ENCODE data around the gene SHISA2.
"Not testable (repeated sequence)": the region's sequence is repeated elsewhere in the genome, so short reads cannot be mapped to it uniquely, and the experiment has no call there.

The SHISA2 gene

DNA sequence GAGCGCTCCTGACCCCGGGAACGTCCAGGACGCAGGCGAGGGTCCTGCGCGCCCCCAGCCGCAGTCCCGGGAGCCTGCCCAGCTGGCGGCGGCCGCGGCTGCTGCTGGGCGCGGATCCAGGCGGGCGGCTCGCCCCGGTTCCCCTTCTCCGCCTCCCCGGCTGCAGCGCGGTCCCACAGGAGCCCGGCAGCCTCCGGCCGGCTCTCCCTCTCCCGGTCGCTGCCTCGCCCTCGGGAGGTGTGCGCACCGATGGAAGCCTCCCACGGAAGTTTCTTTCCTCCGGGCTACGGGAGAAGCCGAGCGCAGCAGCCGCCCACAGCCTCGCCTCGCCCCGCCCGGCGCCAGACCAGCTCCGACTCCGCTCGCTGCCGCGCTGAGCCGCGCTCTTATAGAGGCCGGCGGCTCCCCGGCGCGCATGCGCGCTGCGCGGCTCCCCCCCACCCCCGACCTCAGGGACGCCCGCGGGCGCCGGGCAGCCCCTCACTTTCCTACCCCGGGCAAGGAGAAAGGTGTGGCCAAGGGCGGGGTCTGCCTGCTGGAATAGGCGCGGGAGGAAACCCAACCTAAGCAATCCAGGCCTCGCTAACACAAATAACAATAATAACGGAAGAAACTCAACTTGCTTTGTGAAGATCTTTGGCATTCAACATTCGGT is at the start of gene SHISA2:
Gene SHISA2 (minus strand): TSS at position 360 of the 655 bp plus-strand sequence. CDS start 1,041 bp downstream, outside the sequence.
- peak; percentile 90 for DNase-seq (ENCODE audit: low spot score)

DNA sequence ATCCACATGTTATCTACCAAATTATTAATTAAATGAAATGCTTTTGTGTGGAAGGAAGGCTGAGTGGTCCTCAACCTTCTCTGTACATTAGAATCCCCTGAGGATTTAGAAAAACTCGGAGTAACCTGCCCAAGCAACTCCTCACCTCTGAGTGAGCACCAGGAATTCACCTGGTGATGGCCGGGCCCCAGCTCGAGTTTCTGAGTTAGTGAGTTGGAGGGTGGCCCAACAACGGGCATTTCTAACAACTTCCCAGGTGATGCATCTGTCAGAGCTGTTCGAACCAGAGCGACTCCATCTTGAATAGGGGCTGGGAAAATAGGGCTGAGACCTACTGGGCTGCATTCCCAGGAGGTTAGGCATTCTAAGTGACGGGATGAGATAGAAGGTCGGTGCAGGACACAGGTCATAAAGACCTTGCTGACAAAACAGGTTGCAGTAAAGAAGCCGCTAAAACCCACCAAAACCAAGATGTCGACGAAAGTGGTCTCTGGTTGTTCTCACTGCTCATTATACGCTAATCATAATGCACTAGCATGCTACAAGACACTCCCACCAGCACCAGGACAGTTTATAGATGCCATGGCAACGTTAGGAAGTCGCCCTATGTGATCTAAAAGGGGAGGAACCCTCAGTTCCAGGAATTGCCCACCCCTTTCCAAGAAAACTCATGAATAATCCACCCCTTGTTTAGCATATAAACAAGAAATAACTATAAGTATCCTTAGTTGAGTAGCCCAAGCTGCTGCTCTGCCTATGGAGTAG is 44.2 kb upstream of the SHISA2 start:
- DNase-seq (ENCODE audit: low spot score), result no peak

DNA sequence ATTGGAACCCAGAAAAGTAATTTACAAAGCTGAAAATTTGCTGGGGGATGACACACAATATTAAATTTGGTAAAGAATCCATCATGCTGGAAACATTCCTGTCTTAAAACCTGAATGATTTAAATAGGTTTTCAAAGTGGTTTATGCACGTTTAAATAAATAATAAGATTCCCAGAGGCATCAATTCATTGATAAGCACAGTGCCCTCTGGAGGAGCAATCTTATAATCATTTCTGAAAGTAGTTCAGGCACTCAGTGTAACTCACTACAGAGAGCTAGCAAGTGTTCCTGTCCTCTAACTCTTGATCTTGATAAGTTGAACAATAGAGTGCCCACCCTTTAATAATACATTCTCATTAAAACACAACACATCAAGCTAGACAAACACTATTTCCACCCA is 43.5 kb upstream of the SHISA2 start:
- DNase-seq (ENCODE audit: low spot score), result no peak

DNA sequence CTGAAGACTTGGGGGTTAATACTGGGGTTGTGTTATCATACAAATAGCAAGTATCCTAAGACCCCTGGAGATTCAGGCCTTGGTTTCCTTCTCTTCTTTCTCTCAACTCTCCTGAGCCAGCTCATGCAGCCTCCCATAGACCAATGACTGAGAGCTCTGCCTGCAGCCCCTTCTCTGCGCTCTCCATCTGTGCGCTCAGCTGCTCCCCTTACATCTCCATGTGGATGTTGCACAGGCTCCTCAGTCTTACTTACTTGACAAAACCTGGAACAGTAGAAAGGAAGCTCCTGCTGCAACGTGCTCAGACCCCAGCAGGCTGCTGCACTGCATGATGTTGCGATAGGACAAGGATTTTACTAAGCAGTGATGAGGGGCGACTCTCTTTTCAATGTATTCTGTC is 25.0 kb upstream of the SHISA2 start:
- DNase-seq (ENCODE audit: low spot score), result not testable (repeated sequence)

DNA sequence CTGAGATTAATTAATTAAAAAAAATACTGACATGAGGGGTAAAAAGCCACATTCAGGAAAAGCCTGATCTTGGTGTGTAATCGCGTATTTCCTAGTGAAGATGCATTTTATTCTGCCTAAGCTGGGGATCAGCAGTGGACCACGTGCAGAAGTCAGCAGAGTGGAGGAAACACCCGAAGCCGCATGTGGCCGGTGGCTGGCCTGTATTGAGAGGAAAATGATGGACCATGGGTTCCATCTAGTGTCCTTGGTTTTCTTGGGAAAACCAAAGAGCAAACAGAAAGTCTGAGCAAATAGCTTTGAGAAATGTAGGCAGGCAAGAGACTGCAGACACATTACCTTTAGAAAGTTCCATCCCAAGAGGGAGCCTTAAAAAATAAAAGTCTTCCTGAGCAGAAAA is 23.7 kb upstream of the SHISA2 start:
- DNase-seq (ENCODE audit: low spot score), result no peak

DNA sequence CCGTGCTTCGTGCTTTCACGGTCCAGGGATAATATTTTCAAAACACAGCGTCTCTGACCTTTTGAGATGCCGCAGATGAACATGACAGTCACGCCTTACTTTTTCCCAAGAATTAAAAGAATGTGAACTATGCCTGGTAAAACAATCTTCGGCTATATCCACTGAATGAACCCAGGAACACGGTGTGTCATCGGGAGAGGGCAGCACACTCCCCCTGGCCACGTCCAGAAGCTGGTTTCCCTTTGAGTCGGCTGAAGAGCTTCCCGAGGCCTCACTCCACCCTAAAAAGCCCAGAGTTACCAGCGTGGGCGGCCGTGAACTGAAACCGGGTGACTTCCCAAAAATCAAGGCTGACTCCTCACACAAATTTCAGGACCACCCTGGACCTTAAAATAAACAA is 22.9 kb upstream of the SHISA2 start:
- DNase-seq (ENCODE audit: low spot score), result peak; percentile 29

DNA sequence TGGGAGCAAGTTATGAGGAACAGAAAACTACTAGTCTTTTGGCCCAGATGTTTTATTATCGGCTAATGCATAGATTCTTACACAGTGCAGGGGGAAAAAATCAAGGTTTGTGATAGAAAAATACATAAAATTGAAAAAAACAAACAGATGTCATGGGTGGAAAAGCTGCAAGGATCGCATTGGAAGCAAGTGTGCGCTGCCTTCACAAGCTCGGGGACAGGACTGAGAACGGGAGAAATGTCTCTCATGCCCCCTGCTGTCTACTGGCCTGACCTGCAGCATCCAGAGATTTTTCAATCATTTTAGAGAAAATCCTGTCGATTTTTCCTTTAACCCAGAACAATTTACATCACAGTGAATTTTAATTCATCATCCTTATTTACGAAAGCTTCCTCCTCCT is 20.5 kb upstream of the SHISA2 start:
- DNase-seq (ENCODE audit: low spot score), result not testable (repeated sequence)

DNA sequence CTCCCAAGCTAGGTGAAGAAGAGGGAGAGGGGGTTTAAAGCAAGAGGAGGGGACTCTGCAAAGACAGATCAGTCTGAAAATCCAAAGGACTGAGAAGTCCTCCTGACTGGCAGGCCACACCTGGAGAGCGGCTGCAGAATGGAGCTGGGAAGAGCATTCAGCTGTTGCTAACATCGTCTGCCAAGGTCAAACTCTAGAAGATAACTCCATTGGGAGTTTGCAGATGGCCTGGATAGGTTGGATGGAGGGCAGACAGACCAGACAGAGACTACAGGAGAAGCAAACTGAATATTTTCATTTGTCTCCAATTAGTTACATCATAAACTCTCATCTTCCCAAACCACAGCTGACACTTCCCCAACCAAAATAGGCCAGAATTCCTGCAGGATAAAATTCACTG is 19.9 kb upstream of the SHISA2 start:
- no peak for DNase-seq (ENCODE audit: low spot score)

DNA sequence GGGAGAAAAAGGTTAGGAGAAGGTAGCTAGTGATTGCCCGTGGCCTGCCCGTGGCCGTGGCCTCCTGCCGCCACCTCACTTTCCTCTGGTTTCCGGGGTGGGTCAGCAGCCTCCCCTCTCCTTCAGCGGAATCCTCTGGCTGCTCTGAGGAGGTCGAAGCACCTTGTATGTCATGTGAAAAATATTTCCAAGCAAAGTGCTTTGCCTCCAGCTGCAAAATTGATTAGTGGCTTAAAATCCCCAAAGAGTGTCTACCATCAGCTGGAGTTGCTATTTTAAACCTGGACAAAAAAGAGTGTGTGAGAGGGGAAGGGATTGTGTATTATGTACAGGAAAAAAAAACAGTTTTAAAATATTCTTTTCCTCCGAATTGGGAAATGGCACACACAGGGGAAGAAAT is 17.8 kb upstream of the SHISA2 start:
- DNase-seq (ENCODE audit: low spot score), result not testable (repeated sequence)

DNA sequence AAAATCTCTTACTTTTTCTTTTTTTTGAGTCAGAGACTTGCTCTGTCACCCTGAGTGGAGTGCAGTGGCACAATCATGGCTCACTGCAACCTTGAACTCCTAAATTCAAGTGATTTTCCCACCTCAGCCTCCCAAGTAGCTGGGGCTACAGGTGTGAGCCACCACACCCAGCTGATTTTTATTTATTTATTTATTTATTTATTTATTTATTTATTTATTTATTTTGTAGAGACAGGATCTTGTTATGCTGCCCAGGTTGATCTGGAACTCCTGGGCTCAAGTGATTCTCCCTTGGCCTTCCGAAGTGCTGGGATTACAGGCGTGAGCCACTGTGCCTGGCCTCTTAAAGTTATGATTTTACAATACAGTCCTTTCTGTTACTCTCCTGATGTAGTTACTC is 16.6 kb upstream of the SHISA2 start:
- not testable (repeated sequence) for DNase-seq (ENCODE audit: low spot score)

DNA sequence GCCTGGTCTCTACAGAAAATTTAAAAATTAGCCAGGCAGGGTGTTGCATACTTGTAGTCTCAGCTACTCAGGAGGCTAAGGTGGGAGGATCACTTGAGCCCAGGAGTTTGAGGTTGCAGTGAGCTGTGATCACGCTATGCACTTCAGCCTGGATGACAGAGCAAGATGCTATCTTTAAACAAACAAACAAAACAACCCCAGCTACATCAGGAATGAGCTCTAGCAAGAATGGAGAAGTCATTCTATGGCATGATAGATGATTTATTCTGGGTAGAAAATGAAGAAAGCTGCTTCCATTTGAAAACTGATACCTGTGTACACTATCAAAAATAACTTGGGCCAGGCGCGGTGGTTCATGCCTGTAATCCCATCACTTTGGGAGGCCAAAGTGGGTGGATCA is 15.8 kb upstream of the SHISA2 start:
- no peak for DNase-seq (ENCODE audit: low spot score)

DNA sequence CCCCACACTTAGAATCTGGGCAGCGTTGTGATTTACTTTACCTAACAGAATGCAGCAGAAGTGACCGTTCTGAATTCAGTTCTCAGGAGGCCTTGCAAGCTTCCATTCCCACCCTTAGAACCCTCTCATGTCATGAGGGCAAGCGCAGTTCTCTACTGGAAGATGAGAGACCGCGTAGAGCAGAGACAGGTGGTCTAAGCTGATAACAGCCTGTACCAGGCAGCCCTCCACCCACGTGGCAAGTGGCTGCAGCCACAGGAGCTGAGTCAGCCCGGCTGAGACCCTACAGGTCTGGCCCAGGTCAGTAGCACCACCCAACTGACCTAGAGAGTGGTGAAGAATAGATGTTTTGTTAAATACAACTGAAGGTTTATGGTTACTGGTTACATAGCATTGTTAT is 14.7 kb upstream of the SHISA2 start:
- not testable (repeated sequence) for DNase-seq (ENCODE audit: low spot score)

DNA sequence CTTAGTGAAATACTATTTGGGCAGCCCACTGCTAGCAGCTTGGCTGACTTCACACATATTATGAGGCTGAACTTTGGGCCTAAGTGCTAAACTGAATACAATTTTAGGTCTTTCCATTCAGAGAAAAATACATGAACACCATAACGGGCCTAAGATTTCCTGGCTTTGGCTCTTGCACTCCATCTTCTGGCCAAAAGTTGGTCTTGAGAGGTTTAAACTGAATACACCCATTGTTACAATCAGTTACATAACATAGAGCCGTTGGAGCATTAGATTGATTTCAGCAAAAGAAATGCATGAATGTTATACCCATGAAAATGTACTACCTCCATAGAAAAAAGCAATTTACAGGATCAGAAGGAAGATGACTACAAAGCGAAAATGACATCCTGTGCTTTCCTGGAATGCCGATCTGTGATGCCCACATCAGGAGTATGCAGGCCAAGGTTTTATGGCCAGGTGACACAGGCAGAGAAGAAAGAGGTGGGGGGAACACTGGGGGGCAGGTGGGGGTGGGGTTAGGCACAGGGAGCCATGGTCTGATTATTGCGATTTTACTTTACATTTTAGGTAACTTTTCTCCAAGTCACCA is 11.1 kb upstream of the SHISA2 start:
- peak; percentile 57 for DNase-seq (ENCODE audit: low spot score)

DNA sequence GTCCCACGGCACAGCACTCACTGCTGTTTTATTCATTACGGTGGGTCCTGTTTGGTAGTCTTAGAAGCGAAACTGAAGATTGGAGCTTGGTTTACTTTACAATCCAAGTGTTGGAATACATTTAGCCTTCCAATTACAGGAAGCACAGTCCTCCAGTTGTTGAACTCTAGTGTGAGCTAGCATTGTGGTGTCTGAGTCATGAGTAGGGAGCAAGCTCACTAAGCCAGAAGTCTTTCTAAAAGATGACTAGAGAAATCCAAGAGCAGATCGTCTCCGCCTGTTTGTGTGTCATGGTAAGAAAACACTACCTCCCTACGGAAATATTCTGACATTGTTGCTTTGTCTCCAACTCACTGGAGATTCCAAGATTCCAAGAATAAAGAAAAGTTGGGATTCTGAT is 10.1 kb upstream of the SHISA2 start:
- DNase-seq (ENCODE audit: low spot score), result peak; percentile 75

DNA sequence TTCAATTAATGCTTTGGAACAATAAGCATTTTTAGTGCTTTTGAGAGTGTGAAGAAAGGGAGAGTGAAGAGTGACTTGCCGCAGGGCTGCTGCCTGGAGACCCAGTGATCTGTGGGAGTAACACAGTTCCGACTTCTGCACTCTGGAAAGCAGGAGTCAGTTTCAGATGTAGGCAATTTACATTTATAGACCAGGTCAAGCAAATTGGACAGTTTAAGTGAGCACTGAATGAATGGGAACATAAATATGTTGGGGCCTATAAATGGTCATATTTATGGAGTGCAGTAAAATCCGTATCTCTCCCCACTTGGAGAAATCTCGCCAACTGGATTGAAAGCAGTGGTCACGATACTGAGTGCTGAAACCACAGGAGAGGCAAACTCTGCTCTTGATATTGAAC is 9.4 kb upstream of the SHISA2 start:
- no peak for DNase-seq (ENCODE audit: low spot score)

DNA sequence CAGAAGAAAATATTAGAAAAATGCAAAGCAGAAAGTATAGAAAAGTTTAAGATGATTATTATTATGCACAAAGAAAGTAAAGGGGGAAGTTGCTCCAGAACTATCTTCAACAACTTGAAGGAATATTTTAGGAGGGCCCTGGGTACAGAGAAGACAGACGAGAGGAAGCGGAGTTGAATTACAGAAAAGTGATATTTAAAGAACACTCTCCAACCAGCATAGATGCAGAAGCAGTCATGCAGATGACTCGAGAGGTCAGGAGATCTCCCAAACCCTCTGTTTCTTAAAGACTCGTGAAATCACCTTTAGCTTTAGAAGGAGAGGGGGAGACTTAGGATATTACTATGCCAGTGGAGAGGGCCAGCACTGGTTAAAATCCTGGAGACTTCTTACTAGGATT is 8.5 kb upstream of the SHISA2 start:
- DNase-seq (ENCODE audit: low spot score), result no peak

DNA sequence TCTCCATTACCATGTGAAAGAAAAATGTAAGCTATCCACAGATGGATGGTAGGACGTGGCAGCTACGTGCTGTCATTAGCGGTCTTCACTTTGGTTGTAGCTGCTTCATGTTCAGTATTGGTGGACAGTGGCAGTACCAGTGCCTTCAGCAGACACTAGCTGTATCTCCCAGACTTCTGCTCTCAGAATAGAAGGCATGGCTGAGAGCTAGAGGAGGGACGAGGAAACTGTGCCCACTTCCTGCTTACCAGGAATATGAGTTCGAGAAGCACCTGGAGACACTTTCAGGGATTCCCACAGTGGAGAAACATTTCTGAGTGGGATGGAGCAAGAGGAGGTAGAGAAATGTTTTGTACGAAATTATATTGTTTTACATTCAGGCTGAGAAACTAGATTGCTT is 6.9 kb upstream of the SHISA2 start:
- no peak for DNase-seq (ENCODE audit: low spot score)

DNA sequence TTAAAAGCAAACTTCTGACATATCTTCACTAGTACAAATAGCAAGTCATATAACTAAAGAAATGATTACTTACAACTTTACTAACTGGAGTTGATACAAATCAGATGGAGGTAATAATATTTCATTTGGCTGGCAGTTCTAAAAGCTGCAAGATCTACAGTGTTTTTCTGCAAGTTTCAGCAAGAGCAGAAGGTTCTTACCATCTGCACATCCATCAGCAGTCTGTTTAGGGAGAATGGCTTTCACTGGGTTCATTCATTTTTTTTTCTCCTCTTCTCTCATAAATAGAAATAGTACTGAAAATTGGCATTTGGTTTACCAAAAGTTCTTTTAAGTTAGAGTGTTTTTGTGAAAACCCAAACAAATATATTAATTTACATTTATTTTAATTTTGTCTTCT is 3.1 kb upstream of the SHISA2 start:
- no peak for DNase-seq (ENCODE audit: low spot score)

DNA sequence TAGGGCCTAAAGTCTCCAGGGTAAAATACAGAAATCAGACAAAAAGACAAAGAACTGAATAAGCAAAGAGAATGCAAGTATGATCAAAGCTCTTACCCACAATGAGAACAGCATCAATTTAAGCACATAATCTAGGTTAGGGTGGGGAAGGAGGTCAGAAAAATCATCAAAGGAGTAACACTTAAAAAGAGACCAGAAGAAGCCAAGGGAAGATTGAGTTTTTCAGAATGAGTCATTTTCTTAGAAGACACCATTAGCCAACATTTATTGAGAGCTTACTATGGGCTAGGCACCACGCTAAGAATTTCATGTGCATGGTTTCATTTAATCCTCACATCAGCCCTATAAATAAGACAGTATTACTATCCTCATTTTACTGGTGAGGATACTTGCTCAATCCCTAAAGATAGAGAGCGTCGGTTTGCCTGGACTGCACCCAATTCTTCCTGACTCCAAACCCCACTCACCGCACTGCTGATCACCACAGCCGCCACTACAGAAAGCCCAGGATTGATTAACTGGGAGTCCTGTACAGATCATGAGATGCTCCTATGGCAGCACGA is 1.7 kb upstream of the SHISA2 start:
- DNase-seq (ENCODE audit: low spot score), result no peak

DNA sequence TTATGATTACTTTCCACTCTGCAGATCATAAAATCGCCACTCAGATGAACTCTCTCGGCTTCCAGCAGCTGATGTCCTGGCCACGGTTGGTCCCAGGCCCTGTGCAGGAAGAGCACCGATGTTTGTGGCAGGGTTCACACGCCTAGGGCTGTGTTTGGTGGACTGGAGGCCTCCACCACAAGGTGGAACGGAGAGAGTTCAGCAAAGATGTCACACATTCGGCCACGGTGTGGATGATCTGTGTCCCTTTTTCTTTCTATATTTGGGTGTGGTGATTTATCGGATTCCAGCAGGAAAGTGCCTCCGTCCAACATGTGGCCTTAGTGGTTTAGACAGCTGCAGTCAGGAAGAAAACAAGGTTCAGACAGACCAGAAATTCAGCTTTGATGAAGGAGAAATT is 521 bp upstream of the SHISA2 start:
- no peak for DNase-seq (ENCODE audit: low spot score)

DNA sequence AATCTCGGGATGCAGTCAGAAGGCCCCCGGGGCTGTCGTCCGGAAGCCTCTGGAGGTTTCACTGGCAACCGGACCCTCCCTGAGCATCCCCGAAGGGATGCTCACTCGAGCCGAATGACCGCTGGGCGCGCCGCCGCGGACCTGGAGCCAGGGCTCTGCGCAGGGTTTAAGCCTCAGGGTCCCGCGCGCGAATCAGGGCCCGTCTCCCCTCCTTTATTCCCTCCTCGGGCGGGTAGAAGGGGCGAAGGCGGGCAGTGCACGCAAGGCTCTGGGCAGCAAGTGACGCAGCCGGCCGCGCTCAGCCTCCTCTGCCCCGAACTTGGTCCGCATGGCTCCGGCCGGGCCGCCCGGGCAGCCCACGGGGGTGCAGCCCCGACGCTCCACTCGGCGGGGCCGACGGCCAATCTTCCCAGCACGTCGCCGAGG is 572 bp downstream of the SHISA2 start:
- peak; percentile 51 for DNase-seq (ENCODE audit: low spot score)

DNA sequence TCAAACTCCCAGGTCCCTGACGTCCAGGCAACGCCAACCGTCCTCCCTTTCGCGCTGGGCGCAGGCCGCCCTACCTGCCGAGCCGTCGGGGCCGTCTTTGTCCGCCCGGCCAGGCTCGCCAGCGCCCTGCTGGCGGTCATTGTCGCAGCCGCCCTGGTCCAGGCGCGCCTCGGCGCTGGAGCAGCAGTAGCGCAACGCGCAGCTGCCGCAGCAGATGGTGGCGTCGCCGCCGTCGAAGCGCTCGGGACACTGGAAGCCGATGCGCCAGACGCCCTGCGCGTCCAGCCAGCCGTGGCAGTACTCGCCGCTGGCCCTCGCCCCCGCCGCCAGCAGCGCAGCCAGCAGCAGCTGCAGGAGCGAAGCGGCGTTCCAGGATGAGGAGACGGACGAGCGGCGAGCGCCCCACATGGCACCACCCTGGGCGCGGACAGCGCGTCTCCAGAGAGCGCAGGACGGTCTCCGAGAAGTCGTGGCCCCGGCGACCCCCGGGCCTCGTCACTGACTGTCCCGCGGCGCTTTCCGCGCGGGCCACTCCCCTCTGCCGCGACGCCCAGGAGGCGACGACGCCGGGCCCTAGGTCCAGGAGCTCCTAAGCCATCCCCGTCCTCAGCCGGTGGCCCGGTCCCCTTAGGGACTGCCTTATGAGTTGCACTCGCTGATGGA is 1.1 kb downstream of the SHISA2 start:
- peak; percentile 39 for DNase-seq (ENCODE audit: low spot score)

All from AG20443 (cell line).